ENCODE results near the gene CRYBB1.

GRCh38 chr22:26648528-26649388, 30.9 kb upstream of the CRYBB1 start:
- TF ChIP-seq TAF1 (IDR thresholded peaks at IDR 0.05; ENCODE audit: low read depth, low read length) (no peak), SPI1 (IDR thresholded peaks at IDR 0.05; ENCODE audit: low read depth, low read length) (no peak), POLR2AphosphoS5 (IDR thresholded peaks at IDR 0.05; ENCODE audit: low read depth, low read length) (no peak), POLR2A (IDR thresholded peaks at IDR 0.05; ENCODE audit: low read depth, low read length) (no peak), POU2F2 (IDR thresholded peaks at IDR 0.05; ENCODE audit: low read depth, low read length) (no peak), PAX5 (IDR thresholded peaks at IDR 0.05; ENCODE audit: insufficient read depth, low read length, severe bottlenecking) (no peak)

Data from GM12891 (cell line).